Skeletal muscle tissue (tissue), 4 donors: ENCODE measurements around the gene MAPK9. TPM values are rescaled to one million over a fixed set of nuclear protein-coding genes. Genes with fewer than 3 reads are reported as not detected.
"Not testable (repeated sequence)": the region's sequence is repeated elsewhere in the genome, so short reads cannot be mapped to it uniquely, and the experiment has no call there.

Experiments
- H3K27ac ChIP-seq: one replicate; pipeline ENCODE4 v1.7.0; 2013; ENCODE audit warnings: mild to moderate bottlenecking, low read depth, low read length, inconsistent platforms
- H3K27me3 ChIP-seq, 3 donors: one replicate each; pipeline ENCODE4 v1.7.0; 2013; ENCODE audit warnings: low read length in 3 of 3; ENCODE audit not compliant: control insufficient read depth in 3 of 3, insufficient read depth in 3 of 3
- H3K36me3 ChIP-seq, 3 donors: one replicate each; pipeline ENCODE4 v1.7.0; 2013; ENCODE audit warnings: low read length in 3 of 3; ENCODE audit not compliant: control insufficient read depth in 3 of 3, insufficient read depth in 3 of 3
- H3K4me1 ChIP-seq, 3 donors: one replicate each; pipeline ENCODE4 v1.7.0; 2013; ENCODE audit warnings: low read length in 3 of 3, mild to moderate bottlenecking in 3 of 3; ENCODE audit not compliant: control insufficient read depth in 3 of 3, insufficient read depth in 3 of 3
- H3K4me3 ChIP-seq, 3 donors: one replicate each; pipeline ENCODE4 v1.7.0; 2013; ENCODE audit warnings: low read length in 3 of 3
- H3K9ac ChIP-seq, 3 donors: one replicate each; pipeline ENCODE4 v1.7.0; 2013; ENCODE audit warnings: low read length in 3 of 3, mild to moderate bottlenecking in 3 of 3, moderate library complexity in 2 of 3, low read depth in 1 of 3
- H3K9me3 ChIP-seq, 3 donors: one replicate each; pipeline ENCODE4 v1.7.0; 2013; ENCODE audit warnings: low read length in 3 of 3; ENCODE audit not compliant: control insufficient read depth in 3 of 3
- total RNA-seq: library from RNA; depleted of rRNA; stranded (reverse); fragments of >200 nt; gene quantifications from one replicate; pipeline ENCODE4 v1.2.3, GENCODE V29; 2014
- donor health status: Osteomylitis.

The MAPK9 gene
- total RNA-seq, 1 donor from 2014 or later = 31.3 TPM

- Histone ChIP-seq H3K4me3 (no peak overlapping the region), H3K9ac (no peak overlapping the region), H3K27ac (no peak overlapping the region), H3K9me3 (peaks cover 0 to 11% (median 5%) of the 10 kb centered on the region in 3 donors), H3K36me3 (no peaks in the 10 kb centered on the region), H3K27me3 (peaks cover 33 to 39% (median 35%) of the 10 kb centered on the region in 3 donors), H3K4me1 (peaks cover 0 to 5% (median 2%) of the 10 kb centered on the region in 3 donors)
Observed at GRCh38 chr5:180210961-180211760, 80.7 kb downstream of the MAPK9 start.

GRCh38 chr5:180210077-180210476 is 81.8 kb downstream of the MAPK9 start:
- H3K4me1 ChIP-seq, H3K36me3 ChIP-seq, H3K9me3 ChIP-seq, H3K27ac ChIP-seq, H3K9ac ChIP-seq, H3K4me3 ChIP-seq: not testable (repeated sequence)
- peaks cover 33 to 39% (median 35%) of the 10 kb centered on the region in 3 donors for H3K27me3 ChIP-seq

GRCh38 chr5:180209137-180209581 is 82.7 kb downstream of the MAPK9 start, which contains the start of gene RASGEF1C:
RASGEF1C (minus strand) TSS chr5:180209211; CDS start chr5:180138052, 71,159 bp downstream.
- Histone ChIP-seq H3K4me3 (peak within 1 kb of the TSS; percentile 23 to 58 (median 56)), H3K9ac (peak within 1 kb of the TSS in 1 of 3 donors; percentile 8), H3K4me1 (peaks cover 0 to 5% (median 2%) of the 10 kb centered on the region in 3 donors), H3K36me3 (no peaks in the 10 kb centered on the region), H3K27ac (no peak within 1 kb of the TSS), H3K9me3 (peaks cover 0 to 5% (median 0%) of the 10 kb centered on the region in 3 donors), H3K27me3 (peaks cover 33 to 39% (median 35%) of the 10 kb centered on the region in 3 donors)

GRCh38 chr5:180208435-180209081 is 83.3 kb downstream of the MAPK9 start:
- peak overlapping the region in 1 of 3 donors; percentile 8 for H3K9ac ChIP-seq
- peaks cover 33 to 37% (median 35%) of the 10 kb centered on the region in 3 donors for H3K27me3 ChIP-seq
- peak overlapping the region; percentile 23 to 58 (median 56) for H3K4me3 ChIP-seq
- H3K27ac ChIP-seq = no peak overlapping the region
- no peaks in the 10 kb centered on the region for H3K36me3 ChIP-seq
- peaks cover 0 to under 1% (median 0%) of the 10 kb centered on the region in 3 donors for H3K9me3 ChIP-seq
- H3K4me1 ChIP-seq = peaks cover 0 to 5% (median 2%) of the 10 kb centered on the region in 3 donors

GRCh38 chr5:180208038-180208434 is 83.8 kb downstream of the MAPK9 start:
- H3K4me1 ChIP-seq = peaks cover 0 to 5% (median 2%) of the 10 kb centered on the region in 3 donors
- H3K27ac ChIP-seq = no peak overlapping the region
- H3K4me3 ChIP-seq = peak overlapping the region in 1 of 3 donors; percentile 58
- H3K27me3 ChIP-seq = peaks cover 33 to 36% (median 35%) of the 10 kb centered on the region in 3 donors
- no peaks in the 10 kb centered on the region for H3K9me3 ChIP-seq
- H3K36me3 ChIP-seq = no peaks in the 10 kb centered on the region
- peak overlapping the region in 1 of 3 donors; percentile 8 for H3K9ac ChIP-seq

- H3K4me1 ChIP-seq = peaks cover 0 to 5% (median 2%) of the 10 kb centered on the region in 3 donors
- no peak overlapping the region for H3K27ac ChIP-seq
- H3K27me3 ChIP-seq = peaks cover 32 to 36% (median 33%) of the 10 kb centered on the region in 3 donors
- no peak overlapping the region for H3K9ac ChIP-seq
- no peaks in the 10 kb centered on the region for H3K36me3 ChIP-seq
- H3K9me3 ChIP-seq = no peaks in the 10 kb centered on the region
- no peak overlapping the region for H3K4me3 ChIP-seq
Observed at GRCh38 chr5:180207593-180207992, 84.3 kb downstream of the MAPK9 start.

GRCh38 chr5:180206993-180207392 is 84.9 kb downstream of the MAPK9 start:
- Histone ChIP-seq H3K27ac (no peak overlapping the region), H3K36me3 (no peaks in the 10 kb centered on the region), H3K4me3 (no peak overlapping the region), H3K4me1 (peaks cover 0 to 5% (median 2%) of the 10 kb centered on the region in 3 donors), H3K9ac (no peak overlapping the region), H3K27me3 (peaks cover 29 to 33% (median 32%) of the 10 kb centered on the region in 3 donors), H3K9me3 (no peaks in the 10 kb centered on the region)

- no peak overlapping the region for H3K9ac ChIP-seq
- peaks cover 24 to 29% (median 27%) of the 10 kb centered on the region in 3 donors for H3K27me3 ChIP-seq
- no peaks in the 10 kb centered on the region for H3K36me3 ChIP-seq
- no peak overlapping the region for H3K4me3 ChIP-seq
- peaks cover 0 to 5% (median 2%) of the 10 kb centered on the region in 3 donors for H3K4me1 ChIP-seq
- no peak overlapping the region for H3K27ac ChIP-seq
- no peaks in the 10 kb centered on the region for H3K9me3 ChIP-seq
Observed at GRCh38 chr5:180205916-180206315, 86.0 kb downstream of the MAPK9 start.

- H3K27ac ChIP-seq = no peak overlapping the region
- H3K9me3 ChIP-seq = no peaks in the 10 kb centered on the region
- H3K9ac ChIP-seq = no peak overlapping the region
- peaks cover 15 to 21% (median 16%) of the 10 kb centered on the region in 3 donors for H3K27me3 ChIP-seq
- peaks cover 0 to 5% (median 2%) of the 10 kb centered on the region in 3 donors for H3K4me1 ChIP-seq
- no peak overlapping the region for H3K4me3 ChIP-seq
- no peaks in the 10 kb centered on the region for H3K36me3 ChIP-seq
Observed at GRCh38 chr5:180204276-180204819, 87.5 kb downstream of the MAPK9 start.
